Neural progenitor cell (in vitro differentiated cells): Measurements from ENCODE around the gene CSAD.

Source experiments
- EZH2 ChIP-seq: fragments of 200-600 bp; sonication (generic); IDR thresholded peaks from 2 replicates; pipeline ENCODE4 v1.6.1; 2017; ENCODE audit warnings: antibody characterized with exemption, mild to moderate bottlenecking, moderate library complexity
- TF ChIP-seq, protein P1 (sequence below): fragments of 200-600 bp; sonication (generic); IDR thresholded peaks from 2 replicates; pipeline ENCODE4 v1.5.1; 2017; ENCODE audit warnings: antibody characterized with exemption, mild to moderate bottlenecking

- TF ChIP-seq, protein P1, sequence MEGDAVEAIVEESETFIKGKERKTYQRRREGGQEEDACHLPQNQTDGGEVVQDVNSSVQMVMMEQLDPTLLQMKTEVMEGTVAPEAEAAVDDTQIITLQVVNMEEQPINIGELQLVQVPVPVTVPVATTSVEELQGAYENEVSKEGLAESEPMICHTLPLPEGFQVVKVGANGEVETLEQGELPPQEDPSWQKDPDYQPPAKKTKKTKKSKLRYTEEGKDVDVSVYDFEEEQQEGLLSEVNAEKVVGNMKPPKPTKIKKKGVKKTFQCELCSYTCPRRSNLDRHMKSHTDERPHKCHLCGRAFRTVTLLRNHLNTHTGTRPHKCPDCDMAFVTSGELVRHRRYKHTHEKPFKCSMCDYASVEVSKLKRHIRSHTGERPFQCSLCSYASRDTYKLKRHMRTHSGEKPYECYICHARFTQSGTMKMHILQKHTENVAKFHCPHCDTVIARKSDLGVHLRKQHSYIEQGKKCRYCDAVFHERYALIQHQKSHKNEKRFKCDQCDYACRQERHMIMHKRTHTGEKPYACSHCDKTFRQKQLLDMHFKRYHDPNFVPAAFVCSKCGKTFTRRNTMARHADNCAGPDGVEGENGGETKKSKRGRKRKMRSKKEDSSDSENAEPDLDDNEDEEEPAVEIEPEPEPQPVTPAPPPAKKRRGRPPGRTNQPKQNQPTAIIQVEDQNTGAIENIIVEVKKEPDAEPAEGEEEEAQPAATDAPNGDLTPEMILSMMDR = no peak
- peak; percentile 4 for TF ChIP-seq EZH2
Measured at GRCh38 chr12:53219956-53220693, 39.4 kb upstream of the CSAD start.
